Stimulated activated CD4-positive, alpha-beta T cell treated with anti-CD3 and anti-CD28 coated beads, Interleukin-1b, Interleukin-23, amount 100 ng/mL, for 48 hours (primary cell): ENCODE data around the gene BEAN1.

ENCODE experiments used
- DNase-seq: peaks from one replicate; pipeline ENCODE4 v3.0.0-alpha.2; 2020

Gene BEAN1, protein sequence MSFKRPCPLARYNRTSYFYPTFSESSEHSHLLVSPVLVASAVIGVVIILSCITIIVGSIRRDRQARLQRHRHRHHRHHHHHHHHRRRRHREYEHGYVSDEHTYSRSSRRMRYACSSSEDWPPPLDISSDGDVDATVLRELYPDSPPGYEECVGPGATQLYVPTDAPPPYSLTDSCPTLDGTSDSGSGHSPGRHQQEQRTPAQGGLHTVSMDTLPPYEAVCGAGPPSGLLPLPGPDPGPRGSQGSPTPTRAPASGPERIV

GRCh38 chr16:66427036-66427860, at the start of gene BEAN1:
BEAN1 (plus strand) TSS chr16:66427295; CDS start chr16:66437677, 10,382 bp downstream.
- DNase-seq: no peak

DNA sequence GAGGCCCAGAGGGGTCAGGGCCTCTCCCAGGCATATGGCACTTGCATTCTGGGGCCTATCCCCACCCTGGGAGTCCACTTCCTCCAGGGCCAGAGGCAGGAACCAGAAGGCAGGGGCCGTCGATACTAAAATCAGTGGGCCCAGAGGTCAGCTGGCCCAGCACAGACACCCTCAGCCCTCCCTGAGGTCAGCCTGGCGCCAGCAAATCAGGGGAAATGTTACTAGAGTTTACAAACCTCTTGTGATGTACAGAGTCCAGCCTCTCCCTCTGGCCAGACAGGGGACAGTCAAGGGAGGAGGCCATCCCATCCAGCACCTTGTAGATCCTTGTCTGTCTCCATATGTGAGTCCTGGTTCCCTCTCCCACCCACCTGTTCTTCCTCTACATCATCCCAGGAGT, 49.8 kb upstream of the BEAN1 start:
- no peak for DNase-seq

DNA sequence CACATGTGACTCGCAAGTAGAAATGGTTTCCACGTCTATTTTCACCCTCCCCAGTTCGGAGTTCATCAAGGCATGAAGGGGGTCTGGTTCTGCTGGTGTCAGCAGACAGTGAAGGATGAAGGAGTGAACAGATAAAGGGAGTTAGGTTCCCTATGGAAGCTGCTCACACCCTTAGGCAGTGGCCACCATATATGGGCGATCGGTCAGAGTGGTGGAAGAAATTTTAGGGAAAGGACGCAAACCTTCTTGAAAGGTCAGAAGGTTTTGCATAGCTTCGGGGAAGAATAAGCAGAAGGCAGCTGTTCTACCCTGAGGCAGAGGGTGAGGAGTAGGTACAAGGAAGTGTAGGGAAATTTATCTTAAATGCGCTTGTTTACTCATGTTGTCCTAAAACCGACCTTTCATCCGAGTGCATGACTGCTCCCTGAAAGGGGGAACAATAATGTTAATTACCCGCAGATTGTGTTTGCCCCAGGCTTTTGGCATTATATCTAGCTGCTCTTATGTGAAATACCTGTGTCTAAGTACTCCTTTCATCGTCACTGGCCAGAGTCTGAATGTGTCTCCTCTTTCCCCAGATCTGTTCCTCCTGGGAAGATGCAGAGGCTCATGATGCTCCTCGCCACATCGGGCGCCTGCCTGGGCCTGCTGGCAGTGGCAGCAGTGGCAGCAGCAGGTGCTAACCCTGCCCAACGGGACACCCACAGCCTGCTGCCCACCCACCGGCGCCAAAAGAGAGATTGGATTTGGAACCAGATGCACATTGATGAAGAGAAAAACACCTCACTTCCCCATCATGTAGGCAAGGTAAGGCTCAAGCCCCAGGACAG, 48.1 kb upstream of the BEAN1 start:
- no peak for DNase-seq

GRCh38 chr16:66379571-66379941, 47.5 kb upstream of the BEAN1 start:
- no peak for DNase-seq

- no peak for DNase-seq
These were observed 46.7 kb upstream of the BEAN1 start for GRCh38 chr16:66380421-66380820.

- no peak for DNase-seq
These were observed 45.4 kb upstream of the BEAN1 start for GRCh38 chr16:66381585-66382170.

- DNase-seq: no peak
These were observed 44.7 kb upstream of the BEAN1 start for GRCh38 chr16:66382171-66382965.

- no peak for DNase-seq
These were observed 44.2 kb upstream of the BEAN1 start for GRCh38 chr16:66382966-66383299.

DNA sequence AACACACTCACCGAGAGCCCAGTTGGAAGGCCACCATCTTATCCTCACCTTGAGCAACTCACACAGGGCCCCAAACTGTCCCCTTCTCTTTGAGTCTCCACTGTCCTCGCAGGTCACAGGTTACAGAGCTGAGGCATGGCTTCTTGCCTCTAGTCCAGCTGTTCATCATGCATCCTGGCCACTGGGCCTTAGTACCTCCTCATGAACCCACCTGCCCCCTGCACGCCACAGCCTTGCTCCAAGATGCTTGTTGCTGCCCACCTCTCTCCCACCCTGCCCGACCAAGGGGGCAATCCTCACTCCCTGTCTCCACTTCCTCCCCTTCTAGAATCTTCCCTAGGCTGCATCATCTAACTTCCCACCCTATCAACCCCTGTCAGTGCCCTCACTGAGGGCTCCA, 43.5 kb upstream of the BEAN1 start:
- DNase-seq: no peak

- DNase-seq: no peak
These were observed 41.7 kb upstream of the BEAN1 start for GRCh38 chr16:66385415-66385814.

DNA sequence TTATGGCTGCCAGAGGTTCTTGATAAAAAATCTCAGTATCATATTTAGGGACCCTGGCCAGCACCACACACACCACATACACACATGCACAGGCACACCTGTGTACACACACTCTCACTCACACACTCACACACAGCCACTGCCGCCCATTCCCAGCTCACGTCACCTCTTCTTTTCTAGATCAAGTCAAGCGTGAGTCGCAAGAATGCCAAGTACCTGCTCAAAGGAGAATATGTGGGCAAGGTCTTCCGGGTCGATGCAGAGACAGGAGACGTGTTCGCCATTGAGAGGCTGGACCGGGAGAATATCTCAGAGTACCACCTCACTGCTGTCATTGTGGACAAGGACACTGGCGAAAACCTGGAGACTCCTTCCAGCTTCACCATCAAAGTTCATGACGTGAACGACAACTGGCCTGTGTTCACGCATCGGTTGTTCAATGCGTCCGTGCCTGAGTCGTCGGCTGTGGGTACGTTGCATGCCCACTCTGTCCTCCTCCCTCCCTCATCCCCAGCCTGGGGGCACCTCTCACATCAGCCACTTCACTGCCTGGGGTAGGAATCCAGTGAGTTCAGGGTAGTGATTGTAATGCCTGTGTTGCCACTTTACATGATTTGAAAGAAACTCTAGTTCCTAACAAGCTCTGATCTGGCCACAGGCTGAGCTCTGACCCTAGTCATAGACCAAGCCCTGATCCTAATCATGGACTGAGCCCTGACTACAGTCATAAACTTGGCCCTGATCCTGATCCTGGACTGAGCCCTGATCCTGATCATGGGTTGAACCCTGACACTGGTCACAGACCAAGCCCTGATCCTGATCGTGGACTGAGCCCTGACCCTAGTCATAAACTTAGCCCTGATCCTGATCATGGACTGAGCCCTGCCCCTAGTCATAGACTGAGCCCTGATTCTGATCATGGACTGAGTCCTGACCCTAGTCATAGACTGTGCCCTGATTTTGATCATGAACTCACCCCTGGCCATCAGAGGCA, 40.2 kb upstream of the BEAN1 start:
- no peak for DNase-seq

DNA sequence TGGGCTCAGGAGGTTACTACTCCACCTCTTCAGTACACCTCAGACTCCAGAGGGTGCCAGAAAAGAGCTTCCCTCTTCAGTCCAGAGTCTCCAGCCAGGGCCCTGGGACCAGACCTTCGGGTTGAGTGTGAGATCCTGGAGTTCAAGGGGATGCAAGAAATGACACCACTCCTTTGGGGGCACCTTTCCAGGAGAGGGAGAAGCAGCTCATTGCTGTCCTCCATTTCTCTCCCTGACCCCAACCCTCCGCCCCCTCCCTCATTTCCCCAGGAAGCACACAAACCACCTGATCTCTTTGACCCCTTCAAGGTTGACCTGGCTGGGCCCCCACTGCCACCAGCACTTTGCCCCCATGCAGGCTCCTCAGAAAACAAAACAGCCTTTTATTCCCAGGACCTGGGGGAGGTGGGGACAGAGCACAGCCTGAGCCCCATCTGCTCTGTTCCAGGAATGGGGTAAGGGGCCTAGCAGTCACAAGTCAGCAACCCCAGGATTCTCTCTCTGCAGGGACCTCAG, 39.2 kb upstream of the BEAN1 start:
- DNase-seq: no peak

DNA sequence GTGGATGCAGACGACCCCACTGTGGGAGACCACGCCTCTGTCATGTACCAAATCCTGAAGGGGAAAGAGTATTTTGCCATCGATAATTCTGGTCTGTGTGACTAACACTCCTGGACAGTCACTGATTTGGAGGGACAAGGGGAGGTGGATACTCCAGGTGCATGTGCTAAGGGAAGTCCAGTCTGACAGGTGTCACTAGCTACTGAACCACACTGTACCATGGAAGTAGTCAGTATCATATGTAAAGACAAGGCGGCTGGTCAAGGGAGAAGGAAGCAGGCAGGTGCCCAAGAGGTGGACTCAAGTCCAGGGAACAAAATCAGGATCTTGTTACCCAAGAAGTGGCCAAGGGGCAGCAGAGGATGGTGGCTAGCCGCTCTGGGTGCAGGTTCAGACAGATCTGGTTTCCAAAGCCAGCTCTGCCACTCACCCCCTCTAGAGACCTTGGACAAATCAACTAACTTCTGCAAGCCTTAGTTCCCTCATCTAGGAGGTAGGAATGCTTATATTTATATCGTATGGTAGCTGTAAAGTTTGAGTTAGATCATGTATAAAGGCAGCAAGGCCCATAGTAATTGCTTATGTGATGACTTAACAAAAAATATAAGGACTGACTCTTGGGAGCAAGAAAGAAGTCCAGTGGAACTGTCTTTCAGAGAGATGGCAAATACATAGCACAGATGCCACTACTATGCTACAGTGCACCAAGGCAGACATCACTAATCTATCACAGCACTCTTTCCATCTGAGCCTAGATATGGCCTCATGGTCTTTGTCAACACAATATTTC, 38.5 kb upstream of the BEAN1 start:
- no peak for DNase-seq

DNA sequence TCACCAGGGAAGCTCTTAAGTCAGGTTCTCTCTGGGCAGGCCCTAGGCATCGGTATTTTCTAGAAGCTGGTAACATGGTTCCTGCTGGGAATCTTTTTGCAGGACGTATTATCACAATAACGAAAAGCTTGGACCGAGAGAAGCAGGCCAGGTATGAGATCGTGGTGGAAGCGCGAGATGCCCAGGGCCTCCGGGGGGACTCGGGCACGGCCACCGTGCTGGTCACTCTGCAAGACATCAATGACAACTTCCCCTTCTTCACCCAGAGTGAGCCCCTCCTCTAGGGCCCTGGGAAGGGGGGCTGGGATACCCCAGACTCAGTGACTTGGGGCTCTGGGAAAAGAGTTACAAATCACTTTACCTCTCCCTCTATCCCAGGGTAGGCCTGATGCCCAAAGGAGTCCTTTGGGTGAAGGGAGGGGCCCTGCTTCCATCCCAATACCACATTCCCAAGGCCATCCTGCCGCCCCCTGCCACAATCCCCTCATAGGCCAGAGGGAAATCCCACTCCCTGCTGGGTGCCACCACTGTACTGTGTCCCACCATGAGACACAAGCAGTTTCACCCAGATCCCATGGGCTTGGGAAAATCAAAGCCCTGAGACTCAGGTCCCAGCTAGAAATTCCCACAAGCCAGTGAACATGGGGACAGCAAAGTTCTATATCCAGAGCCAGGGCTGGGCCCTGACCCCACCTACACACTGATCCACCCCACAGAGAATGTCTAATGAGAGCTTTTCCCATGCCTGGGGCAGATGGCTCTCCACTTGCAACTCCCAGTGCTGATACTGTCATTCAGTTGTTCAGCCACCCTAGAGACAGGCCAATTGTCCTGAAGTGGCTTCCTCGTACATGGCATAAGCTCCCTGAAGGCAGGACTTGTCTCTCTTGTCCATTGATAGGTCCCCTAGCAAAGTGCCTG, 37.6 kb upstream of the BEAN1 start:
- no peak for DNase-seq

DNA sequence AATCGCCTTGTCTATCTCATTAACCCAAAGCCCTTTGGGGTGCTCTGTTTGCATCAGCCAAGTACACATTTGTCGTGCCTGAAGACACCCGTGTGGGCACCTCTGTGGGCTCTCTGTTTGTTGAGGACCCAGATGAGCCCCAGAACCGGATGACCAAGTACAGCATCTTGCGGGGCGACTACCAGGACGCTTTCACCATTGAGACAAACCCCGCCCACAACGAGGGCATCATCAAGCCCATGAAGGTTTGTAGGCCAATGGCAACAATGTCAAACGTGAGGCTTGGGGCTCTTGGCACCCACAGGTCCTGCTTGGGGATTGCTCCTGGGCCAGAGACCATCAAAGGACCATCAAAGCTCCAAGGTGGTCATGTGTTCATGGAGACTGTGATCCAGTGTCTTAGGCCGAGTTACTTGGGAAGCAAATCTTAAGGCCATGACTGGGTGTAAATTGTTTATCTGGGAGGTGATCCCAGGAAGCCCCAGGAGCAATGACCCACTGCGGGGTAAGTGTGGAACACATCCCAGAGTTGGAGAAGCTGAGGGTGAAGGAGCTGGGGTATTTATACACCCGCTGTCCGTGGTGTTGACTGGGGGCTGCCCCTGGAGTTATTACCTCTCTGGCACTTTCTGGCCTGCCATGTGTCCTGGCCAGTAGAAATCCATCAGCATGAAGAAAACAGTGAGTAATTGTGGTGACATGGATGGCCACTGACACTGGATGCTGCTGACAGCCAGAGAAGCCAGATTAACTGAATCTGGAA, 36.6 kb upstream of the BEAN1 start:
- DNase-seq: no peak

DNA sequence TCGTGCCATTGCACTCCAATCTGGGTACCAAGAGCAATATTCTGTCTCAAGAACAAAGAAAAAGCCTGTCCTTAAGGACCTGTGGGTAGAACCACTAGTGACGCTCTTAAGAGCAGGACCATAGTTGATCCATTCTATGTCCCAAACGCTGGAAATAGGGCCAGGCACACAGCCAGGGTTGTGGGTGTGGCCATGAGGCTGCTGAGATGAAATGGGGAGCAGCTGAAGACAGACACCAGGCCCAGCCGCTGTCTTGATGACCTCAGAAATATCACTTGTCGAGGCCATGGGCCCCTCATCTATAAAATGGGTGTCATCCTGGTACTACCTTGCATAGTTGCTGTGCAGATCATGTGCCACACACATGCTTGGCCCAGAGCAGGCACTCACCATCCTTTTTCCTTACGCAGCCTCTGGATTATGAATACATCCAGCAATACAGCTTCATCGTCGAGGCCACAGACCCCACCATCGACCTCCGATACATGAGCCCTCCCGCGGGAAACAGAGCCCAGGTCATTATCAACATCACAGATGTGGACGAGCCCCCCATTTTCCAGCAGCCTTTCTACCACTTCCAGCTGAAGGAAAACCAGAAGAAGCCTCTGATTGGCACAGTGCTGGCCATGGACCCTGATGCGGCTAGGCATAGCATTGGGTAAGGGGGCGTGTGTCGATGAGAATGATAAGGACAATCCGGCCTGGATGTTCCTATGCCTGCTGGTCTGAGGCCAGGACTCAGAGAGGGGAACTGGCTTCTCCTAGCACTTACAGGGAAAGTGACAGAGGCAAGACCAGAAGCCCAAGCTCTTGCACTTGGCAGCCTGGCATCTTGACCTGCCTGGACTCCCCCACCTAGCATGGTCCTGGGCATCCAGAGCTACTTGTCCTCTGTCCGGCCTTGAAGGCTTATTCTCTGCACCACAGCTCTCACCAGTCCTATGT, 35.1 kb upstream of the BEAN1 start:
- DNase-seq: no peak
